VCaP (cell line): ENCODE measurements around the gene TMEM250.
"Not testable (repeated sequence)": the region's sequence is repeated elsewhere in the genome, so short reads cannot be mapped to it uniquely, and the experiment has no call there.

Experiments used
- H3K27ac ChIP-seq: fragments of 450-650 bp; 2 replicates; pipeline ENCODE4 v1.5.1; 2017
- TF ChIP-seq, protein P1 (sequence below): fragments of 450-650 bp; conservative IDR thresholded peaks from 2 replicates; pipeline ENCODE4 v1.5.1; 2017; ENCODE audit warnings: mild to moderate bottlenecking, moderate library complexity

Gene TMEM250

DNA sequence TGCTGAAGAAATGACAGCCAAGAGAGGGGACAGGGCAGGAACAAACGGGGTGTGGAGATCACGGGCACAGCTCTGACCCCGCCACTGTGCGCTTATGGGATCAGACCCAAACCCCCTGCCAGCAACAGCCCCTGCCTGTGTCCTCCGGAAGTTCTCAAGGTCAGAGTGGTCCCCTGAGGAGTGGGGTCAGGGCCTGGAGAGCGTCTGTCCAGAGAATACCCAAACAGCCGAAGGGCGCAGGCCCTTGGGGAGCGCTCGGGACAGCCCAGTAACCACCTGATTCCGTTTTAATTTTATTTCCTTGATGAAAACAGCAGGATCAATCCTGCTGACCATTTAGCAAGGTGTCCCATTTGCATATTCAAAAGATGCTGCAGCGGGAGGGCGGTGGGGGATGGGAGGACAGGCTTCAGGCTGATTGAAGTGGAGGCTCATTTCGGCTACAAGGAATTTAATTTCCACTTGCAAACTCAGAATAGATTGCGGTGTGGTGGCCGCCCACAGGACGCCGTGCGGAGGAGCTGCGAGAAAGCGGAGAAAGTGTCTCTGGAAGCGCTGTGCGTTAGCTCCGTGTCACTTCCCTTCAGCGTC lies 32.6 kb upstream of the TMEM250 start:
- no peak overlapping the region for H3K27ac ChIP-seq
- TF ChIP-seq, protein P1, sequence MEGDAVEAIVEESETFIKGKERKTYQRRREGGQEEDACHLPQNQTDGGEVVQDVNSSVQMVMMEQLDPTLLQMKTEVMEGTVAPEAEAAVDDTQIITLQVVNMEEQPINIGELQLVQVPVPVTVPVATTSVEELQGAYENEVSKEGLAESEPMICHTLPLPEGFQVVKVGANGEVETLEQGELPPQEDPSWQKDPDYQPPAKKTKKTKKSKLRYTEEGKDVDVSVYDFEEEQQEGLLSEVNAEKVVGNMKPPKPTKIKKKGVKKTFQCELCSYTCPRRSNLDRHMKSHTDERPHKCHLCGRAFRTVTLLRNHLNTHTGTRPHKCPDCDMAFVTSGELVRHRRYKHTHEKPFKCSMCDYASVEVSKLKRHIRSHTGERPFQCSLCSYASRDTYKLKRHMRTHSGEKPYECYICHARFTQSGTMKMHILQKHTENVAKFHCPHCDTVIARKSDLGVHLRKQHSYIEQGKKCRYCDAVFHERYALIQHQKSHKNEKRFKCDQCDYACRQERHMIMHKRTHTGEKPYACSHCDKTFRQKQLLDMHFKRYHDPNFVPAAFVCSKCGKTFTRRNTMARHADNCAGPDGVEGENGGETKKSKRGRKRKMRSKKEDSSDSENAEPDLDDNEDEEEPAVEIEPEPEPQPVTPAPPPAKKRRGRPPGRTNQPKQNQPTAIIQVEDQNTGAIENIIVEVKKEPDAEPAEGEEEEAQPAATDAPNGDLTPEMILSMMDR, result no peak

DNA sequence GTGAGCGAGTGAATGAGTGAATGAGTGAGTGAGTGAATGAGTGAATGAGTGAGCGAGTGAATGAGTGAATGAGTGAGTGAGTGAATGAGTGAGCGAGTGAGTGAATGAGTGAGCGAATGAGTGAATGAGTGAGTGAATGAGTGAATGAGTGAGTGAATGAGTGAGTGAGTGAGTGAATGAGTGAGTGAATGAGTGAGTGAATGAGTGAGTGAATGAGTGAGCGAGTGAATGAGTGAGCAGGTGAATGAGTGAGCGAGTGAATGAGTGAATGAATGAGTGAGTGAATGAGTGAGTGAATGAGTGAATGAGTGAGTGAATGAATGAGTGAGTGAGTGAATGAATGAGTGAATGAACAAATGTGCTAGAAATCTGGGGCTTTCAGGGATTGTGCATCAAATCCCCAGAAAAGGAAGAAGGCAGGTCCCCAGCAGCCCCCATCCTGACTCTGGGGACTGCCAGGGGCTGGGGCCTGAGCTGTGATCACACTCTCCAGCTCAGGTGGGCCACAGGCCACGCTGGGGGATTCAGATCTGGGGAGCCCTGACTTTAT lies 32.1 kb upstream of the TMEM250 start:
- not testable (repeated sequence) for H3K27ac ChIP-seq

DNA sequence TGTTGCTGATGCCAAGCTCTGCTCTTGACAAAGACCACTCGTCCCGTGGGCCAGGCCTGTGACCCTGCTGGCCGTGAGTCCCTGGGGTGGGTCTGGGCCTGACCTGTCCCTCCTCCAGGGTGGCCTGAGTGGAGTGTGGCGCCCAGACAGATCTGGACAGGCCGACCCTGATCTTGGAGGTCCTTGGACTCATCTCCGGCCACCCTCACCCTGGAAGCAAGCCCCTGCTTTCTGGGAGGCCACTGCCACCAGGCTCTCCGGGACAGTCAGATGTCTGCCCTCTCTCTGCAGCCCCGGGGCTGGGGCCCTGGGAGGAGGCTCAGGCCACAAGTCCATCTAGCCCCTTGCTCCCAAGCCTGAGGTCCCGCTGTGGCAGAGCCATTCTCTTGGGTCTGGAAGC lies 31.2 kb upstream of the TMEM250 start:
- TF ChIP-seq, protein P1, result no peak
- no peak overlapping the region for H3K27ac ChIP-seq

DNA sequence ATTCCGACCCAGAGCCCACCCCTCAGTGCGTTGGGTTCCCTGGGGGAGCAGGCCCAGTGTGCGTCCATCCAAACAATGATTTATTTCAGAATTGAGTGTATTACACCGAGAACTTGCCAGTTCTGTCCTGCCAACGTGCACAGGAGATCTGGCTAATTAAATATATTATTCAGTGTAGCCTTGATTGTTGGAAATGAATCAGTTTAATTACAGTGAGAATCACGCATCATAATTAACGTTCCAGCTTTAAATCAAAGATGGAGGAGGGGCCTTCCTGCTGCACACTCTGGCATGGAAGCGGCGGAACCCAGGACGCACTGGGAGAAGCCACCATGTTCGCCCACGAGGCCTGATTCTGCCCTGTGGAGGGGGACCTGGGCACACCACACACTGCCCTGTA lies 30.7 kb upstream of the TMEM250 start:
- H3K27ac ChIP-seq, result no peak overlapping the region
- TF ChIP-seq, protein P1, result no peak

DNA sequence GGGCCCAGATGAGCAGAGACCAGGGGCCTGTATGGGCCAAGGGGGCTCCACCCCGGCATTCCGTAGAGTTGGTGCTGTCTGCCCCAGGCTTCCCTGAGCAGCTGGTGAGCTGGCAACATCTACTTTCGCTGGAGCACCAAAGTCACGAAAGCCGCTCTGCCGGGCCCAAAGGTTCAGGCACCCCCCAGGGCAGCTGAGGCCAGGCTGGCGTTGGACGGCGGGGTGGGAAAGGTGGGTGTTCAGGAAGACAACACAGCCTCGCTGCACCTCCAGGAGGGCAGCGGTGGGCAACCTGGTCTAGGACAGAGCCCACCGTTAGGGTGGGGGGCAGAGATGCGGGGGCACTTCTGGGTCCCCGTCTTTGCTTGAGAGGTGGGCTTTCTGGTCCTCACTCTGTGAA lies 30.1 kb upstream of the TMEM250 start:
- TF ChIP-seq, protein P1, result no peak
- H3K27ac ChIP-seq, result no peak overlapping the region

DNA sequence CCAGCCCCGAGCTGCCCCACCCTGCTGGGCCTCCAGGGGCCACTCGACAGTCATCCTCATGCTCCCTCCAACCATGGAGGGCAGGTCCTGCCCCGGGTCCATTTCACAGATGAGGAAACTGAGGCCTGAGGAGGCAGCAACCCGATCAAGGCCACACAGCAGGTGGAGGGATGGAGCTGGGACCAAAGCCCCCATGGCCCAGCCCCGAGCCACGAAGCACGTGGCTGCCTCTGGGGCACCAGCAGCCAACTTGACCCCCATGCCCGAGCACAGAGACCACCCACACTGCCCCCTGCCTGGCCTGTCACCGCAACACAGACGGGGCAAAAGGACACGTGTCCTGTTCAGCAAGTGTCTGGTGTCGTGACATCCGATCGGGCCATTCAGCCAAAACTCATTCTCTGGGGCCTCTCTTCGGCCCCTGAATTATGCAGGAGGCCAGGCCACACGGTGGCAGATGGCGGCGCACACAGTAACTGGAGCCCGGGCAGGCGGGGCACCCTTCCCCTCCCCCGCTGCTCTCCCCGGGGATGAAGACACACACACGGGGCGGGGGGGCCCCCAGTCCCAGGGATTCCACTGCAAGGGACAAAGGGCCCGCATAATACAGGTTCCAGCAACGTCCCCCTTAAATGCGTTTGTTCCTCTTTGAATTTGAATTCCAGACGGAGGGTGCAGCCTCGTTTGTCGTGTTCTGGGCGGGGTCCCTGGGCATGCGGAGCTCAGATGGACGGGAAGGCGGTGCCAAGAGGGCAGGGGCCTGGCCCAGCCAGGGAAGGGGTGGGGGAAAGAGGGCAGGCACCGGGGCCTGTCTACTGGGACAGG lies 29.4 kb upstream of the TMEM250 start:
- H3K27ac ChIP-seq, result no peak overlapping the region
- TF ChIP-seq, protein P1, result no peak

DNA sequence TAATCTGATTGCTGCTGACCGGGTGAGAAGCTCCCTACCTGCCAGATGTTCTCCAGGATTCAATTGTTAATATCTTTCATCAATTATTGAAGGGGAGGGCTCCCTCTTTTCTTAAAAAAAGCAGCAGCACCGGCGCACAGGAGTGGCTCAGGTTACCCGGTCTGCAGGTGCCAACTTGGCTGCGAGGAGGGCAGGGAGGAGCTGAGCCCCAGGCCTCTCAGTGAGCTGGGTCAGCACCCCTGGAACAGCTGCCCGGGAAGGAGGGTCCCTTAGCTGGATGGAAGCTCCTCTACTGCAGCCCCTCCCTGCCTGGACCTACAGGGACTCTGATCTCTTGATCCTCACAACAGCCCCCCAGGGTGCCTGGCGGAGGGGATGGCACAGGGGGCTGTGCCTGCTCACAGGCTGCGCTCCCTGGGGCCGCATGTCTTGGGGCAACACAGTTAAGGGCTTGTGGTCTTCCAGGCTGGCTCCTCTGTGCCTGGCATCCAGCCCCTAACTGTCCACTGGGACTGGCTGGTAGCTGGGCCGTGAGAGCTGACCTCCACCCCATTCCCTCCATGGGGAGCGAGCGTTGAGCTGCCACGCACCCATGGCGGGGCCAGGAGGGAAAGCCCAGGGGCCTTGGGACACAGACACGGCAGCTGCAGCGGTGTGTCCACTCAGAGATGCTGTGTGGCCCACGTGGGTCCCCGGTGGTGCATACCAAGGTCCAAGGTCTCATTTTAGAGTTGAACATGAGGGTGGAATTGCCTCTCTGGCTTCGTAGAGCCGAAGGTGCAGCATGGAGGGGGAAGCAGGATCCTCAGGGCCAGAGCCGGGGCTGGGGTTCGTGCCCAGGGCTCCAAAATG lies 28.6 kb upstream of the TMEM250 start:
- TF ChIP-seq, protein P1, result no peak
- H3K27ac ChIP-seq, result no peak overlapping the region
